ENCODE data around the gene PDIA5. TPM values are rescaled to one million over a fixed set of nuclear protein-coding genes. Genes with fewer than 3 reads are reported as not detected.

The PDIA5 gene
- total RNA-seq, 2 donors from 2014 or later: 57.5 to 68.3 TPM

- H3K36me3 Mint-ChIP-seq (ENCODE audit: low read depth): no peaks in the 10 kb centered on the region
- peaks cover 45% of the 10 kb centered on the region for H3K27me3 Mint-ChIP-seq (ENCODE audit: insufficient read depth)
- Histone ChIP-seq H3K27me3 (ENCODE audit: control insufficient read depth, insufficient read depth, low read length, poor library complexity, severe bottlenecking) (no peaks in the 10 kb centered on the region), H3K36me3 (ENCODE audit: control insufficient read depth, insufficient read depth, low read length) (no peaks in the 10 kb centered on the region), H3K27ac (ENCODE audit: low read depth, low read length) (no peak overlapping the region), H3K4me1 (ENCODE audit: control insufficient read depth, insufficient read depth, low read length) (peaks cover 31% of the 10 kb centered on the region), H3K9ac (ENCODE audit: extremely low read depth, low read length, poor library complexity, severe bottlenecking) (no peak overlapping the region), H3K4me3 (ENCODE audit: low read length) (peak overlapping the region; percentile 81), H3K9me3 (ENCODE audit: control insufficient read depth, low read length) (no peaks in the 10 kb centered on the region)
- 16 to 19% methylated on average over 12 to 31 of the region's 33 CpGs for WGBS, 2 experiments (ENCODE audit: insufficient coverage in 1 of 2, insufficient read length in 1 of 2)
- no peak overlapping the region for H3K27ac Mint-ChIP-seq
- DNase-seq: peak; percentile 92
- peak overlapping the region; percentile 79 for H3K4me3 Mint-ChIP-seq
- TF ChIP-seq CTCF (conservative IDR thresholded peaks at IDR 0.05): no peak
- peaks cover 58% of the 10 kb centered on the region for H3K4me1 Mint-ChIP-seq
- H3K9me3 Mint-ChIP-seq: no peaks in the 10 kb centered on the region
Observed at GRCh38 chr3:123025642-123026521, 40.9 kb upstream of the PDIA5 start.

GRCh38 chr3:123026565-123027291, 40.1 kb upstream of the PDIA5 start:
- H3K9me3 Mint-ChIP-seq: no peaks in the 10 kb centered on the region
- no peaks in the 10 kb centered on the region for H3K36me3 Mint-ChIP-seq (ENCODE audit: low read depth)
- peaks cover 45% of the 10 kb centered on the region for H3K27me3 Mint-ChIP-seq (ENCODE audit: insufficient read depth)
- H3K9ac ChIP-seq (ENCODE audit: extremely low read depth, low read length, poor library complexity, severe bottlenecking): peak overlapping the region; percentile 13
- WGBS, 2 experiments (ENCODE audit: insufficient coverage in 1 of 2, insufficient read length in 1 of 2): 0% methylated on average over 15 to 62 of the region's 62 CpGs
- H3K4me3 Mint-ChIP-seq: peak overlapping the region; percentile 79
- H3K27ac Mint-ChIP-seq: no peak overlapping the region
- peak; percentile 85 for DNase-seq
- peak overlapping the region; percentile 72 for H3K27ac ChIP-seq (ENCODE audit: low read depth, low read length)
- TF ChIP-seq CTCF (conservative IDR thresholded peaks at IDR 0.05): no peak
- no peaks in the 10 kb centered on the region for H3K9me3 ChIP-seq (ENCODE audit: control insufficient read depth, low read length)
- peak overlapping the region; percentile 81 for H3K4me3 ChIP-seq (ENCODE audit: low read length)
- no peaks in the 10 kb centered on the region for H3K27me3 ChIP-seq (ENCODE audit: control insufficient read depth, insufficient read depth, low read length, poor library complexity, severe bottlenecking)
- H3K36me3 ChIP-seq (ENCODE audit: control insufficient read depth, insufficient read depth, low read length): no peaks in the 10 kb centered on the region
- peaks cover 27% of the 10 kb centered on the region for H3K4me1 ChIP-seq (ENCODE audit: control insufficient read depth, insufficient read depth, low read length)
- H3K4me1 Mint-ChIP-seq: peaks cover 49% of the 10 kb centered on the region

GRCh38 chr3:123027292-123028232, 39.3 kb upstream of the PDIA5 start, which contains the start of gene SEMA5B:
TSS of gene SEMA5B (minus strand) at chr3:123027763. CDS start at chr3:122961263, 66,500 bp downstream.
- Mint-ChIP-seq H3K9me3 (no peaks in the 10 kb centered on the region), H3K36me3 (ENCODE audit: low read depth) (no peaks in the 10 kb centered on the region), H3K27ac (peak within 1 kb of the TSS; percentile 77), H3K4me3 (peak within 1 kb of the TSS; percentile 79), H3K27me3 (ENCODE audit: insufficient read depth) (peaks cover 38% of the 10 kb centered on the region), H3K4me1 (peaks cover 41% of the 10 kb centered on the region)
- H3K27me3 ChIP-seq (ENCODE audit: control insufficient read depth, insufficient read depth, low read length, poor library complexity, severe bottlenecking): no peaks in the 10 kb centered on the region
- no peaks in the 10 kb centered on the region for H3K9me3 ChIP-seq (ENCODE audit: control insufficient read depth, low read length)
- H3K4me1 ChIP-seq (ENCODE audit: control insufficient read depth, insufficient read depth, low read length): peaks cover 25% of the 10 kb centered on the region
- WGBS, 2 experiments (ENCODE audit: insufficient coverage in 1 of 2, insufficient read length in 1 of 2): 0 to 1% methylated on average over 26 to 94 of the region's 94 CpGs
- DNase-seq: peak; percentile 94
- no peaks in the 10 kb centered on the region for H3K36me3 ChIP-seq (ENCODE audit: control insufficient read depth, insufficient read depth, low read length)
- H3K9ac ChIP-seq (ENCODE audit: extremely low read depth, low read length, poor library complexity, severe bottlenecking): peak within 1 kb of the TSS; percentile 32
- peak within 1 kb of the TSS; percentile 72 for H3K27ac ChIP-seq (ENCODE audit: low read depth, low read length)
- TF ChIP-seq CTCF (conservative IDR thresholded peaks at IDR 0.05): peak; percentile 73
- H3K4me3 ChIP-seq (ENCODE audit: low read length): peak within 1 kb of the TSS; percentile 81
